Measurements from ENCODE around the gene SAMD10. TPM values are rescaled to one million over a fixed set of nuclear protein-coding genes. Genes with fewer than 3 reads are reported as not detected.
"Not testable (repeated sequence)": the region's sequence is repeated elsewhere in the genome, so short reads cannot be mapped to it uniquely, and the experiment has no call there.

SAMD10 gene
- polyA plus RNA-seq, 3 donors: 2.0 to 2.7 (median 2.6) TPM

DNA sequence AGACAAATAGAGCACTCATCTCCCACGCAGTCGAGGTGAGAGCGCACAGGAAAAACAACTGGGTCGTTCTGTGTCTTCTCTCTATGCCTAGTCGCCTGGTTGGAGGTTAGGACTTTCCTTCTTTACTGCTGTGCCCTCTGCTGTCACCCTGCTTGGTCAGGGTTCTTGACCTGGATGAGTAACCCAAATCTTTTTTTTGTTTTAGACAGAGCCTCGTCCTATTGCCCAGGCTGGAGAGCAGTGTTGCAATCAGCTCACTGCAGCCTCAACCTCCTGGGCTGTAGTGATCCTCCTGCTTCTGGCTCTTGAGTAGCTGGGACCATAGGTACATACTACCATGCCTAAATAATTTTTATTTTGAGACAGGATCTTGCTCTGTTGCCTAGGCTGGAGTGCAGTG is 26.0 kb upstream of the SAMD10 start:
- no peak overlapping the region for H3K27ac ChIP-seq (ENCODE audit: low read depth, low read length)
- WGBS, 3 donors: 79 to 81% (median 79%) methylated on average over 6 of the region's 6 CpGs

- 74 to 78% (median 78%) methylated on average over 7 of the region's 7 CpGs for WGBS, 3 donors
- no peak overlapping the region for H3K27ac ChIP-seq (ENCODE audit: low read depth, low read length)
Measured at GRCh38 chr20:64003960-64004725, 24.7 kb upstream of the SAMD10 start.

GRCh38 chr20:64001607-64002011 is 22.2 kb upstream of the SAMD10 start:
- 59 to 83% (median 76%) methylated on average over 11 of the region's 11 CpGs for WGBS, 3 donors

GRCh38 chr20:64000906-64001305 is 21.5 kb upstream of the SAMD10 start:
- 87 to 94% (median 90%) methylated on average over 11 to 12 of the region's 12 CpGs for WGBS, 3 donors

More at GRCh38 chr20:64001607-64002011, 22.2 kb upstream of the SAMD10 start:
- H3K27ac ChIP-seq (ENCODE audit: low read depth, low read length): no peak overlapping the region

DNA sequence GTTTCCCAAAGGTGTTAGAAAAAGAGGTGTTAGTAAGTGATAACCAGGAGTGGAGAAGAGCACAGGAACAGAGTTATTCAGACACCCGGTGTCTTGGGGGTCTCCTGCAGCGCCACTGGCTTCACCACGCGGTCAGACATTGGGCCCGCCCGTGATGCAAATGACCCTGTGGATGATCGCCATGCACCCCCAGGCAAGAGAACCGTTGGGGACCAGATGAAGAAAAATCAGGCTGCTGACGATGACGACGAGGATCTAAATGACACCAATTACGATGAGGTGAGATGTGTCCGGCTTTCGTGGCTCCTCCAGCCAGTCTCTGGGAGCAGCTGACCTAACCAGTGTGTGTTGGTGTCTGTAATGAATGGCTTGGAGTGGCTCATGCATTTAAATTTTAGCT is 3.5 kb upstream of the SAMD10 start:
- H3K27ac ChIP-seq (ENCODE audit: low read depth, low read length): no peak overlapping the region
- 90 to 91% (median 90%) methylated on average over 14 of the region's 14 CpGs for WGBS, 3 donors

More at GRCh38 chr20:64000906-64001305, 21.5 kb upstream of the SAMD10 start:
- no peak overlapping the region for H3K27ac ChIP-seq (ENCODE audit: low read depth, low read length)

- WGBS, 3 donors: 0 to 2% (median 1%) methylated on average over 73 to 75 of the region's 75 CpGs
Measured at GRCh38 chr20:63980806-63981728, 1.6 kb upstream of the SAMD10 start, which contains the start of gene PRPF6. Gene PRPF6, plus strand, starts transcription at chr20:63981132. Its CDS starts 114 bp downstream, at chr20:63981246.

GRCh38 chr20:63980317-63980805 is 919 bp upstream of the SAMD10 start:
- 55 to 63% (median 61%) methylated on average over 15 of the region's 15 CpGs for WGBS, 3 donors
- no peak overlapping the region for H3K27ac ChIP-seq (ENCODE audit: low read depth, low read length)

More at GRCh38 chr20:63980806-63981728, 1.6 kb upstream of the SAMD10 start, which contains the start of gene PRPF6:
- H3K27ac ChIP-seq (ENCODE audit: low read depth, low read length): no peak within 1 kb of the TSS

DNA sequence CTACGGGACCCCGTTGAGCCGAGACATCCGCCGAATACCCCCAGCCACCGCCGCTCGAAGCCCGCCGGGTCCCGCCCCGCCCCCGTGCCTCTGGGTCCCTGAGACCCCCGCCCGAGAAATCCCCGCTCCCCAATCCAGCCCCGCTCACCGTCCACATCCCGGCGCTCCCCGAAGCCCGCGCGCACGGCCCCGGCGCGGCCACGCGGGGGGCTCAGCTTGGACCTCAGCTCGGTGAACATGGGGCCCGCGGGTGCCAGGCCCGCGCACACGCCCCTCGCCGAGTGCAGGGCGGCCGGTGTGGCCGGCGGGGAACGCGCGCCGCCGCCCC is 249 bp downstream of the SAMD10 start:
- WGBS, 3 donors: 1% methylated on average over 30 to 47 of the region's 47 CpGs
- no peak overlapping the region for H3K27ac ChIP-seq (ENCODE audit: low read depth, low read length)

- H3K27ac ChIP-seq (ENCODE audit: low read depth, low read length): no peak overlapping the region
- WGBS, 3 donors: 7 to 9% (median 8%) methylated on average over 52 of the region's 52 CpGs
Measured at GRCh38 chr20:63978319-63979228, 868 bp downstream of the SAMD10 start.

- WGBS, 3 donors: 59 to 71% (median 61%) methylated on average over 16 of the region's 16 CpGs
- H3K27ac ChIP-seq (ENCODE audit: low read depth, low read length): no peak overlapping the region
Measured at GRCh38 chr20:63977739-63978276, 1.6 kb downstream of the SAMD10 start.

GRCh38 chr20:63976980-63977738 is 2.3 kb downstream of the SAMD10 start:
- 82 to 89% (median 84%) methylated on average over 17 to 18 of the region's 18 CpGs for WGBS, 3 donors
- H3K27ac ChIP-seq (ENCODE audit: low read depth, low read length): no peak overlapping the region

- 94 to 95% (median 95%) methylated on average over 7 of the region's 7 CpGs for WGBS, 3 donors
- not testable (repeated sequence) for H3K27ac ChIP-seq (ENCODE audit: low read depth, low read length)
Measured at GRCh38 chr20:63976511-63976910, 2.9 kb downstream of the SAMD10 start.

DNA sequence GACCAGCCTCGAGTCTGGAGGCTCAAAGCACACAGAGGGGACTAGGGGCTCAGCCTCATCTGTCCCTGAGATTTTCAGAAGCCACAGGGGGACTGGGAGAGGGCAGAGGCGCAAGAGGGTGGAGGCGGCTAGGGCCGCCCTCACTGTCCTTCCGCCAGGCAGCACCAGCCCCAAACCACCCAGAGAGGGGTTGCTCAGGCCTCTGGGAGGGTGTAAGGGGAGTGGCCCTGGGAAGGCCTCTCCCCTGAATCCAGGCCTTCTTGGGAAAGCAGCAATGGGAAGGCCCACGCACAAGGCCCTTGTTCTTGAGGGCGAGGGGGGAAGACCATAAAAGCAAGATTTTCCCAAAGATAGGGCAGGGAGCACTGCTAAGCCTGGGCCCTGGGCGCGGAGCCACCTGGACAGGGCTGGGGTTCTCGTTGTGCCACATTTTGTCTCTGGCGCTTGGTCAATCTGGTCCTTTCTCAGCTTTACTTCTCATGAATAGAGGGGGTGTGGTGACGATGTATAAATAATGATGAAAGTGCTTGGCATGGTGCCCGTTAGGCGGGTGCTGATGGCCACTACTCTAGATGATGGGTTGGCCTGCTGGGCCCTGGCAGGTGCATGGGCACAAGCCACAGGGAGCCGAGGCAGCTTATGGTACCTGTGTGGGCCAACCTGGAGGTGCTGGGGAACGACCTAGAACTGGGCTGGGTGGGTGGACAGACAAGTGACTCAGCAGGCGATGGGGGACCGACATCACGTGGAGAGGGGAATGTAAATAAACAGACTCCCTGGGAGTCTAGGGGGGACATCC is 4.8 kb downstream of the SAMD10 start:
- no peak overlapping the region for H3K27ac ChIP-seq (ENCODE audit: low read depth, low read length)
- WGBS, 3 donors: 72 to 73% (median 72%) methylated on average over 19 of the region's 19 CpGs

GRCh38 chr20:63973636-63974401 is 5.6 kb downstream of the SAMD10 start:
- 11 to 16% (median 13%) methylated on average over 37 of the region's 37 CpGs for WGBS, 3 donors

GRCh38 chr20:63973160-63973479 is 6.3 kb downstream of the SAMD10 start:
- H3K27ac ChIP-seq (ENCODE audit: low read depth, low read length): no peak overlapping the region

More at GRCh38 chr20:63973636-63974401, 5.6 kb downstream of the SAMD10 start:
- no peak overlapping the region for H3K27ac ChIP-seq (ENCODE audit: low read depth, low read length)

More at GRCh38 chr20:63973160-63973479, 6.3 kb downstream of the SAMD10 start:
- WGBS, 3 donors: 83 to 93% (median 92%) methylated on average over 3 of the region's 3 CpGs
